C4-2B (cell line): ENCODE measurements around the gene GGTLC2.
"Not testable (repeated sequence)": the region's sequence is repeated elsewhere in the genome, so short reads cannot be mapped to it uniquely, and the experiment has no call there.

Source experiments
- CTCF ChIP-seq: fragments of 450-650 bp; conservative IDR thresholded peaks from 2 replicates; pipeline ENCODE4 v1.5.1; 2017; ENCODE audit warnings: mild to moderate bottlenecking
- ZFX ChIP-seq: fragments of 450-650 bp; IDR thresholded peaks from 2 replicates; pipeline ENCODE4 v1.6.1; 2017

GRCh38 chr22:22636260-22636659 is 8.2 kb upstream of the GGTLC2 start:
- peak; percentile 36 for TF ChIP-seq CTCF
- TF ChIP-seq ZFX: not testable (repeated sequence)
